K562 (cell line): ENCODE data around the gene NOL4L. TPM values are rescaled to one million over a fixed set of nuclear protein-coding genes. Genes with fewer than 3 reads are reported as not detected.

Source experiments
- BMI1 ChIP-seq: fragments of 150-350 bp; IDR thresholded peaks from 2 replicates; pipeline ENCODE4 v1.6.1; 2014; ENCODE audit warnings: low read length
- CSDE1 ChIP-seq, 2 experiments: fragments of 450-650 bp; IDR thresholded peaks; 2 replicates each; pipeline ENCODE4 v1.6.1; 2016; ENCODE audit warnings: mild to moderate bottlenecking in 1 of 2
- HBP1 ChIP-seq: fragments of 450-650 bp; formaldehyde crosslinking; IDR thresholded peaks from 2 replicates; pipeline ENCODE4 v1.4.0; 2022; ENCODE audit warnings: missing genetic modification characterization
- HDAC6 ChIP-seq: IDR thresholded peaks from 2 replicates; pipeline ENCODE4 v1.6.1; 2012; ENCODE audit warnings: low read depth, mild to moderate bottlenecking, control low read depth, inconsistent platforms, low read length, moderate library complexity
- HDGF ChIP-seq: fragments of 450-650 bp; IDR thresholded peaks from 2 replicates; pipeline ENCODE4 v1.6.1; 2016
- MTA3 ChIP-seq: fragments of 450-650 bp; formaldehyde crosslinking; IDR thresholded peaks from 2 replicates; pipeline ENCODE4 v1.6.1; 2017; ENCODE audit warnings: mild to moderate bottlenecking, borderline replicate concordance
- RAD21 ChIP-seq, 2 experiments: fragments of 250-450 bp in 1 of 2; fragments of 450-650 bp in 1 of 2; sonication (Bioruptor Pico) in 1 of 2; formaldehyde crosslinking in 1 of 2; IDR thresholded peaks in 1 of 2; conservative IDR thresholded peaks in 1 of 2; 2 replicates each; pipeline versions ENCODE4 v1.4.0 to v1.8.0; 2020 to 2022; ENCODE audit warnings: mild to moderate bottlenecking in 2 of 2, moderate library complexity in 1 of 2
- SMARCC2 ChIP-seq: fragments of 450-650 bp; IDR thresholded peaks from 2 replicates; pipeline ENCODE4 v1.6.1; 2017; ENCODE audit warnings: antibody characterized with exemption, moderate library complexity, mild to moderate bottlenecking, low read depth
- TAF7 ChIP-seq: fragments of 450-650 bp; IDR thresholded peaks from 2 replicates; pipeline ENCODE4 v1.6.1; 2016; ENCODE audit warnings: missing genetic modification characterization, missing compliant biosample characterization
- TFAM ChIP-seq: fragments of 250-450 bp; sonication (Bioruptor Pico); conservative IDR thresholded peaks from 2 replicates; pipeline ENCODE4 v1.5.0; 2021; ENCODE audit warnings: mild to moderate bottlenecking, moderate library complexity
- U2AF1 ChIP-seq: fragments of 200-400 bp; formaldehyde crosslinking; optimal IDR thresholded peaks from 2 replicates; pipeline ENCODE3; 2017; ENCODE audit warnings: mild to moderate bottlenecking, low read depth, low read length, moderate library complexity
- ZBTB7A ChIP-seq: IDR thresholded peaks from 2 replicates; pipeline ENCODE4 v1.6.1; 2011; ENCODE audit warnings: low read depth, mild to moderate bottlenecking, low read length, moderate library complexity, borderline replicate concordance; ENCODE audit not compliant: control insufficient read depth
- ZNF263 ChIP-seq: sonication (generic); formaldehyde crosslinking; IDR thresholded peaks from 2 replicates; pipeline ENCODE4 v1.8.0; 2022; ENCODE audit warnings: mild to moderate bottlenecking, missing genetic modification reagents, borderline replicate concordance
- ZNF324 ChIP-seq: fragments of 250-450 bp; sonication (Bioruptor Pico); IDR thresholded peaks from 2 replicates; pipeline ENCODE4 v1.4.0; 2020; ENCODE audit warnings: mild to moderate bottlenecking
- polyA plus RNA-seq, 8 experiments: library from polyadenylated mRNA; depleted of rRNA in 4 of 8; stranded (reverse) in 5 of 8; unstranded in 3 of 8; fragments of >200 nt; fragmentation: Nextera tagmentation in 2 of 8; fragmentation: Illumina TruSeq in 1 of 8; extraction: Ambion mirVana in 2 of 8; extraction: Trizol in 1 of 8; gene quantifications; 2 replicates each; pipeline versions ENCODE4 v1.2.1 to v1.2.3, GENCODE V29; 2011 to 2014; ENCODE audit warnings: inconsistent platforms in 1 of 8, missing spikeins in 1 of 8
- total RNA-seq, 7 experiments: library from RNA; depleted of rRNA in 6 of 7; stranded (reverse); fragments of >200 nt in 6 of 7; fragmentation: Illumina TruSeq in 2 of 7; extraction: Trizol in 2 of 7; gene quantifications; 2 replicates each; pipeline versions ENCODE4 v1.2.1 to v1.2.3, GENCODE V29; 2011 to 2021; ENCODE audit warnings: low replicate concordance in 1 of 7

Gene NOL4L
- total and polyA plus RNA-seq, 9 of the 15 experiments (the other 6 are each of a cell fraction or from before 2014, with no cell fraction given) = 5.1 to 36.2 (median 13.6) TPM

- TF ChIP-seq ZBTB7A = peak; percentile 62; the same call in 1 of the 2 replicates
- no peak for TF ChIP-seq HBP1
- no peak for TF ChIP-seq CSDE1 (IDR thresholded peaks at IDR 0.05)
- no peak for TF ChIP-seq MTA3
- TF ChIP-seq ZNF324 = no peak
- no peak for TF ChIP-seq HDAC6
- no peak for TF ChIP-seq TAF7 (tag)
- TF ChIP-seq TFAM (CRISPR knock-in tag) = no peak
- TF ChIP-seq HDGF = no peak
- no peak for TF ChIP-seq RAD21 (CRISPR knock-in tag; conservative IDR thresholded peaks at IDR 0.05 in 1 of 2, IDR thresholded peaks at IDR 0.05 in 1 of 2)
- TF ChIP-seq SMARCC2 = no peak
- peak; percentile 54 for TF ChIP-seq ZNF263 (CRISPR knock-in tag)
- TF ChIP-seq BMI1 = no peak
- no peak for TF ChIP-seq U2AF1
These were observed 36.1 kb upstream of the NOL4L start (continued) for GRCh38 chr20:32621071-32621890.
